HEK293T (cell line): ENCODE data around the gene REPIN1.

ENCODE experiments used
- CTCF ChIA-PET: fragments of 350-600 bp; formaldehyde crosslinking; extraction: SDS; loops from one replicate; lab custom pipeline; 2021; ENCODE audit warnings: antibody characterized with exemption, inconsistent platforms; lab: Yijun Ruan, JAX
- POLR2A ChIA-PET: fragments of 350-600 bp; formaldehyde crosslinking; extraction: SDS; loops from one replicate; lab custom pipeline; 2020; ENCODE audit warnings: antibody characterized with exemption, inconsistent platforms; lab: Yijun Ruan, JAX
- DNase-seq: peaks from one replicate; pipeline ENCODE4 v3.0.0; 2012; ENCODE audit warnings: mixed read lengths; ENCODE audit errors: extremely low spot score
- ARNT ChIP-seq: fragments of 450-650 bp; IDR thresholded peaks from 2 replicates; pipeline ENCODE4 v1.6.1; 2017; ENCODE audit warnings: mild to moderate bottlenecking
- BHLHE40 ChIP-seq: fragments of 450-650 bp; IDR thresholded peaks from 2 replicates; pipeline ENCODE4 v1.6.1; 2016; ENCODE audit warnings: mild to moderate bottlenecking, moderate library complexity, borderline replicate concordance
- CTBP1 ChIP-seq: fragments of 450-650 bp; IDR thresholded peaks from 2 replicates; pipeline ENCODE4 v1.6.1; 2016; ENCODE audit warnings: borderline replicate concordance
- ELF4 ChIP-seq: fragments of 450-650 bp; IDR thresholded peaks from 2 replicates; pipeline ENCODE4 v1.6.1; 2017; ENCODE audit warnings: antibody characterized with exemption
- FOXA1 ChIP-seq: fragments of 450-650 bp; IDR thresholded peaks from 2 replicates; pipeline ENCODE4 v1.6.1; 2016; ENCODE audit warnings: mild to moderate bottlenecking
- FOXK2 ChIP-seq: fragments of 450-650 bp; IDR thresholded peaks from 2 replicates; pipeline ENCODE4 v1.6.1; 2016; ENCODE audit warnings: mild to moderate bottlenecking
- FOXM1 ChIP-seq: fragments of 450-650 bp; IDR thresholded peaks from 2 replicates; pipeline ENCODE4 v1.6.1; 2017; ENCODE audit warnings: mild to moderate bottlenecking, borderline replicate concordance
- HDGF ChIP-seq: fragments of 450-650 bp; IDR thresholded peaks from 2 replicates; pipeline ENCODE4 v1.6.1; 2017; ENCODE audit warnings: antibody characterized with exemption, borderline replicate concordance
- L3MBTL2 ChIP-seq: fragments of 450-650 bp; conservative IDR thresholded peaks from 2 replicates; pipeline ENCODE4 v1.6.1; 2016; ENCODE audit warnings: mild to moderate bottlenecking
- LEF1 ChIP-seq: fragments of 450-650 bp; IDR thresholded peaks from 2 replicates; pipeline ENCODE4 v1.6.1; 2017; ENCODE audit warnings: mild to moderate bottlenecking, borderline replicate concordance
- NFRKB ChIP-seq: fragments of 450-650 bp; IDR thresholded peaks from 2 replicates; pipeline ENCODE4 v1.6.1; 2016; ENCODE audit warnings: mild to moderate bottlenecking, moderate library complexity
- PKNOX1 ChIP-seq: fragments of 450-650 bp; IDR thresholded peaks from 2 replicates; pipeline ENCODE4 v1.6.1; 2016
- SP1 ChIP-seq: fragments of 450-650 bp; IDR thresholded peaks from 2 replicates; pipeline ENCODE4 v1.6.1; 2017
- SUZ12 ChIP-seq: fragments of 450-650 bp; IDR thresholded peaks from 2 replicates; pipeline ENCODE4 v1.6.1; 2016; ENCODE audit warnings: mild to moderate bottlenecking
- TARDBP ChIP-seq: fragments of 450-650 bp; IDR thresholded peaks from 2 replicates; pipeline ENCODE4 v1.6.1; 2016
- ZNF384 ChIP-seq: fragments of 450-650 bp; IDR thresholded peaks from 2 replicates; pipeline ENCODE4 v1.6.1; 2016

The REPIN1 gene

DNA sequence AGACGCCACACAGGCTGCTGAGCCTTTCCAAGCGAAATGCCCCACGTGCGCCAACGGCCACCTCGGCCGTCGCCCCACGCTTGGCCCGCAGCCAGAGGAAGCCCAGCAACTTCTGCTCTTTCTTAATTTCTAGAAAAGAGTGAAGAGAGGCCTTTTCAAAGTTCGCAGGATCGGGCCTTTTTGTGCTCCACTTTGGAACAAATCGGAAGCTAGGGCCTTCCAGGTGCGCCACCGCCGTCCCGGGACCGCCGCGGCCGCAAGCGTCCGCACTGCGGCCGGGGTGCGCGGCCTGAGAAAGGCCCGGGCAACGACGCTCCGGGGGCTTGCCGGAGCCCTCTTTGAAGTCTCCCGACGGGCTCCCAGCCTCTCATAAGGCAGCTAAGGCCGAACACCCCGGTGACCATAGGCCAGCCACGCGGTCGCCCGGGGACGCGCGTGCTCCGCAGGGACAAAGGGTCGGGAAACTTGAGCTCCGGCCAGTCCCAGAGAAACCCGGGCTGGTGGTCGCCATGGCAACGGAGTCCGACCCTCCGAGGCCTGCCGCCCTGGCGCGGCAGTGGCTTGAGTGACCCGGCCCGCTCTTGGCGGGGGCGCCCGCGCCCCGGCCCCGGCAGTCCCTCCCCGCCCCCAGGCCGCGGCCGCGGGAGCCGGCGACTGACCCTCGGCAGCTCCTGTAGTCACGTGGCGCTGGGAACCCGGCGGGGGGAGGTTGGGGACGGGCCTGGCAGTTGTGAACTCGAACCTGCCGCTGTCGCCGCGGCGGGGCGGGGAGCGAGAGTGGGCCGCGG is at the start of gene REPIN1:
REPIN1 (plus strand) TSS at position 727 of the 788 bp plus-strand sequence. CDS start 890 bp downstream, outside the sequence.
- TF ChIP-seq ZNF384 (no peak), LEF1 (peak; percentile 79; the same call in 1 of the 2 replicates), HDGF (no peak), BHLHE40 (no peak), L3MBTL2 (peak; percentile 92), ARNT (no peak; the same call in 1 of the 2 replicates), PKNOX1 (no peak), ELF4 (0 out of 2 replicates have a peak, but pooled peaks have one; percentile 5), FOXK2 (no peak), SP1 (no peak), SUZ12 (no peak), FOXA1 (no peak), CTBP1 (peak; percentile 51; the same call in 1 of the 2 replicates), TARDBP (no peak), FOXM1 (peak; percentile 71; the same call in 1 of the 2 replicates), NFRKB (no peak)
- CTCF ChIA-PET = interaction anchor here (0.9 kb wide), 1 partner anchor 10 kb away, joined by 3 read pairs; no protein-coding TSS in a partner anchor
- DNase-seq = peak; percentile 86
- POLR2A ChIA-PET = interaction anchor here (0.7 to 3.3 kb wide), 15 partner anchors 10 to 48 kb away, joined by 3 to 50 read pairs (median 4); partner anchors contain the start of genes ACTR3C, LRRC61 and ZNF775

- TF ChIP-seq BHLHE40 = no peak
- TF ChIP-seq FOXK2 = no peak
- no peak for TF ChIP-seq FOXA1
- no peak for TF ChIP-seq ZNF384
- TF ChIP-seq ELF4 = no peak
- TF ChIP-seq SP1 = no peak
- TF ChIP-seq CTBP1 = no peak
- TF ChIP-seq LEF1 = no peak
- no peak for DNase-seq
- CTCF ChIA-PET = no interaction called here
- POLR2A ChIA-PET = interaction anchor here (1.4 kb wide), 1 partner anchor 13 kb away, joined by 3 read pairs; no protein-coding TSS in a partner anchor
These were observed 46.9 kb upstream of the REPIN1 start for GRCh38 chr7:150321788-150322113.

DNA sequence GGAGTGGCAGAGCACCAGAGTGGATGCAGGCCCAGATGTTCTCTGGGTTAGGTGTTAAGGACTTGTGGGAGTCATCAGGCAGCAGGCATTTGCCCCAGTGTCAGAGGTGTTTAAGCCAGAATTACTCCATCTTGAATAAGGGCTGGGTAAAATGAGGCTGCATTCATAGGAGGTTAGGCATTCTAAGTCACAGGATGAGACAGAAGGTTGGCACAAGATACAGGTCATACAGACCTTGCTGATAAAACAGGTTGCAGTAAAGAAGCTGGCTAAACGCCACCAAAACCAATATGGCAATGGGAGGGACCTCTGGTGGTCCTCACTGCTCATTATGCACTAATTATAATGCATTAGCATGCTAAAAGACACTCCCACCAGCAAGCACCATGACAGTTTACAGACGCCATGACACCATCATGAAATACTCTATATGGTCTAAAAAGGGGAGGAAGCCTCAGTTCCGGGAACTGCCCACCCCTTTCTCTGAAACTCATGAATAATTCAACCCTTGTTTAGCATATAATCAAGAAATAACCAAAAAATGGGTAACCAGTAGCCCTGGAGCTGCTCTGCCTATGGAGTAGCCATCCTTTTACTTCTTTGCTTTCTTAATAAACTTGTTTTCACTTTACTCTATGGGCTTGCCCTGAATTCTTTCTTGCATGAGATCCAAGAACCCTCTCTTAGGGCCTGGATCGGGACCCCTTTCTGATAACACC is 46.3 kb upstream of the REPIN1 start:
- TF ChIP-seq HDGF = no peak
- TF ChIP-seq BHLHE40 = no peak
- TF ChIP-seq ARNT = no peak
- TF ChIP-seq NFRKB = no peak
- TF ChIP-seq SUZ12 = no peak
- ChIA-PET POLR2A (interaction anchor here (1.2 to 1.4 kb wide), 3 partner anchors 13 to 43 kb away, joined by 3 to 5 read pairs (median 4); no protein-coding TSS in a partner anchor), CTCF (no interaction called here)
- DNase-seq = no peak

- POLR2A ChIA-PET = interaction anchor here (0.5 to 1.8 kb wide), 18 partner anchors 9 to 460 kb away, joined by 3 to 21 read pairs (median 4); partner anchors contain the start of gene REPIN1
- CTCF ChIA-PET = interaction anchor here (0.5 kb wide), 1 partner anchor 819 kb away, joined by 4 read pairs; no protein-coding TSS in a partner anchor
- TF ChIP-seq ELF4 (peak; percentile 72), FOXM1 (no peak), BHLHE40 (peak; percentile 45; the same call in 1 of the 2 replicates), L3MBTL2 (peak; percentile 96)
- peak; percentile 79 for DNase-seq
These were observed 45.6 kb upstream of the REPIN1 start, which contains the start of the genes ACTR3C and LRRC61 for GRCh38 chr7:150322833-150323681. Gene ACTR3C, minus strand, starts transcription at chr7:150323545. Its CDS starts 28,249 bp downstream, at chr7:150295296. Gene LRRC61, plus strand, starts transcription at chr7:150323355. Its CDS starts 13,507 bp downstream, at chr7:150336862.

- CTCF ChIA-PET = interaction anchor here (0.5 to 1.2 kb wide), 3 partner anchors 10 to 819 kb away, joined by 3 to 4 read pairs (median 4); no protein-coding TSS in a partner anchor
- DNase-seq = no peak
- TF ChIP-seq FOXA1 (no peak), SUZ12 (no peak), SP1 (no peak), FOXK2 (no peak), CTBP1 (no peak), HDGF (no peak), ZNF384 (no peak), ELF4 (no peak), FOXM1 (no peak), L3MBTL2 (no peak), BHLHE40 (no peak), LEF1 (no peak), TARDBP (no peak), ARNT (no peak), NFRKB (no peak)
- POLR2A ChIA-PET = interaction anchor here (0.8 to 1.8 kb wide), 15 partner anchors 8 to 449 kb away, joined by 3 to 21 read pairs (median 5); partner anchors contain the start of gene REPIN1
These were observed 44.8 kb upstream of the REPIN1 start for GRCh38 chr7:150323682-150324372.
